HG03442 (cell line): ENCODE results near the gene MRPL57.
A peak's percentile ranks its signal among the peaks of the same experiment; 100 is the strongest.
"Not testable (repeated sequence)": the region's sequence is repeated elsewhere in the genome, so short reads cannot be mapped to it uniquely, and the experiment has no call there.

Experiments used
- ATAC-seq: cut with Tn5 transposase; IDR thresholded peaks from one replicate; pipeline ENCODE4 v1.9.1; 2021; ENCODE audit warnings: mild to moderate bottlenecking, moderate library complexity; ENCODE audit not compliant: unreplicated experiment

The MRPL57 gene

GRCh38 chr13:21194756-21195155, 18.3 kb downstream of the MRPL57 start:
- not testable (repeated sequence) for ATAC-seq

GRCh38 chr13:21197606-21198225, 21.3 kb downstream of the MRPL57 start:
- ATAC-seq: not testable (repeated sequence)

- ATAC-seq: not testable (repeated sequence)
These were observed 21.9 kb downstream of the MRPL57 start for GRCh38 chr13:21198391-21198790.

GRCh38 chr13:21201456-21202190, 25.2 kb downstream of the MRPL57 start:
- not testable (repeated sequence) for ATAC-seq

GRCh38 chr13:21202767-21203531, 26.5 kb downstream of the MRPL57 start:
- no peak for ATAC-seq

- ATAC-seq: no peak
These were observed 32.2 kb downstream of the MRPL57 start for GRCh38 chr13:21208652-21209154.

GRCh38 chr13:21212138-21212775, 35.8 kb downstream of the MRPL57 start:
- ATAC-seq: no peak

GRCh38 chr13:21215419-21215818, 39.0 kb downstream of the MRPL57 start:
- ATAC-seq: not testable (repeated sequence)

- ATAC-seq: no peak
These were observed 39.9 kb downstream of the MRPL57 start for GRCh38 chr13:21216332-21216731.

- ATAC-seq: peak; percentile 96
These were observed 42.0 kb downstream of the MRPL57 start for GRCh38 chr13:21218351-21219035.

- peak; percentile 44 for ATAC-seq
These were observed 42.6 kb downstream of the MRPL57 start for GRCh38 chr13:21219036-21219381.

- not testable (repeated sequence) for ATAC-seq
These were observed 43.3 kb downstream of the MRPL57 start for GRCh38 chr13:21219716-21220115.

GRCh38 chr13:21221268-21221667, 44.8 kb downstream of the MRPL57 start:
- ATAC-seq: no peak

GRCh38 chr13:21225082-21225481, 48.6 kb downstream of the MRPL57 start:
- no peak for ATAC-seq

- no peak for ATAC-seq
These were observed 49.6 kb downstream of the MRPL57 start for GRCh38 chr13:21225841-21226581.

- ATAC-seq: no peak
These were observed 51.5 kb downstream of the MRPL57 start for GRCh38 chr13:21227917-21228316.
